ENCODE results near the gene SLC7A1. TPM values are rescaled to one million over a fixed set of nuclear protein-coding genes. Genes with fewer than 3 reads are reported as not detected.
A peak's percentile ranks its signal among the peaks of the same experiment; 100 is the strongest.

Gene SLC7A1
- total RNA-seq, 1 donor from 2014 or later, result 42.4 TPM

GRCh38 chr13:29471551-29471950 is 123.9 kb downstream of the SLC7A1 start:
- no peak for TF ChIP-seq CTCF (IDR thresholded peaks at IDR 0.05; ENCODE audit: insufficient read depth, low read length, severe bottlenecking)
- Histone ChIP-seq H3K27me3 (ENCODE audit: control insufficient read depth, insufficient read depth, low read length) (no peaks in the 10 kb centered on the region), H3K4me3 (ENCODE audit: low read depth, low read length) (no peak overlapping the region), H3K36me3 (ENCODE audit: control insufficient read depth, insufficient read depth, low read length) (no peaks in the 10 kb centered on the region)
- DNase-seq (ENCODE audit: low read depth) (no peak), FAIRE-seq (no peak)

DNA sequence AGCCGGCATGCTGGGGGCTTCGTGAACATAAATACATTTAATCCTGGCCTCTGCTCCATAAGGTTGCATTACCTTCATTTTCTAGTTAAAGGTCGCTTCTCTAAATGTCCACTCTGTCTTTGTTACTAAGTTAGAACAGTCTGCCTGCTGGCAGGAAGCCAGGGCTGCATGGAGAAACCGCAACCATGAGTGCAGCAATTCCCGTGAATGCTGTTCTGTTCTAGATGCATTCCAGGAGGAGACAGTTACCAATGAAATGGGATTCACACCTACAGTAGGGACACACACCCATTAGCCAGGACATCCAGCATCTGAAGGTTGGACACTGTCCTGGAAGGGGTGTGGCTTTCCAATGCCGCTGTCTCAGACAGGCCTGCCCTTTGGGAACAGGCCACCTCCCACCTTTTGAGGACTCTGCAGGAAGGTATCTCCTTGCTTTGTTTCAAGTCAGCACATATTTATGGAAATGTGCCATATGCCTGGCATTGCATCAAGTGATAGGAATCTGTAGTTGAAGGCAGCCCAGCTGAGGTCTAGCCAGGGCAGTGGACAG is 129.7 kb downstream of the SLC7A1 start:
- no peak for TF ChIP-seq CTCF (IDR thresholded peaks at IDR 0.05; ENCODE audit: insufficient read depth, low read length, severe bottlenecking)
- FAIRE-seq, result peak; percentile 58
- Histone ChIP-seq H3K27me3 (ENCODE audit: control insufficient read depth, insufficient read depth, low read length) (no peaks in the 10 kb centered on the region), H3K4me3 (ENCODE audit: low read depth, low read length) (no peak overlapping the region), H3K36me3 (ENCODE audit: control insufficient read depth, insufficient read depth, low read length) (no peaks in the 10 kb centered on the region)
- DNase-seq (ENCODE audit: low read depth), result peak; percentile 38

GRCh38 chr13:29464105-29464679 is 131.3 kb downstream of the SLC7A1 start:
- H3K4me3 ChIP-seq (ENCODE audit: low read depth, low read length), result no peak overlapping the region
- FAIRE-seq (no peak), DNase-seq (ENCODE audit: low read depth) (no peak)
- H3K36me3 ChIP-seq (ENCODE audit: control insufficient read depth, insufficient read depth, low read length), result no peaks in the 10 kb centered on the region
- H3K27me3 ChIP-seq (ENCODE audit: control insufficient read depth, insufficient read depth, low read length), result no peaks in the 10 kb centered on the region
- TF ChIP-seq CTCF (IDR thresholded peaks at IDR 0.05; ENCODE audit: insufficient read depth, low read length, severe bottlenecking), result no peak

GRCh38 chr13:29459813-29460355 is 135.6 kb downstream of the SLC7A1 start:
- DNase-seq (ENCODE audit: low read depth) (peak; percentile 29), FAIRE-seq (no peak)
- Histone ChIP-seq H3K4me3 (ENCODE audit: low read depth, low read length) (no peak overlapping the region), H3K36me3 (ENCODE audit: control insufficient read depth, insufficient read depth, low read length) (no peaks in the 10 kb centered on the region), H3K27me3 (ENCODE audit: control insufficient read depth, insufficient read depth, low read length) (no peaks in the 10 kb centered on the region)
- no peak for TF ChIP-seq CTCF (IDR thresholded peaks at IDR 0.05; ENCODE audit: insufficient read depth, low read length, severe bottlenecking)
